Nephron progenitor cell (in vitro differentiated cells): ENCODE data around the gene CCDC90B.
"Not testable (repeated sequence)": the region's sequence is repeated elsewhere in the genome, so short reads cannot be mapped to it uniquely, and the experiment has no call there.

Experiments
- DNase-seq: peaks from one replicate; pipeline ENCODE4 v3.0.0; 2021
- H3K27ac Mint-ChIP-seq: 2 replicates; pipeline ENCODE4 v1.8.0; 2021; ENCODE audit warnings: mild to moderate bottlenecking, moderate library complexity, mixed read lengths
- H3K27me3 Mint-ChIP-seq: 2 replicates; pipeline ENCODE4 v1.8.0; 2021; ENCODE audit warnings: mild to moderate bottlenecking, low read depth, mixed read lengths; ENCODE audit not compliant: poor library complexity
- H3K36me3 Mint-ChIP-seq: 2 replicates; pipeline ENCODE4 v1.8.0; 2021; ENCODE audit warnings: low read depth, mixed read lengths
- H3K4me1 Mint-ChIP-seq: 2 replicates; pipeline ENCODE4 v1.8.0; 2021; ENCODE audit warnings: mixed read lengths
- H3K4me3 Mint-ChIP-seq: 2 replicates; pipeline ENCODE4 v1.8.0; 2021; ENCODE audit warnings: mild to moderate bottlenecking, moderate library complexity, mixed read lengths
- H3K9me3 Mint-ChIP-seq: 2 replicates; pipeline ENCODE4 v1.8.0; 2021; ENCODE audit warnings: mild to moderate bottlenecking, moderate library complexity, mixed read lengths
- TF ChIP-seq, protein P1 (sequence below): fragments of 200-600 bp; sonication (generic); IDR thresholded peaks from 2 replicates; pipeline ENCODE4 v1.5.0; 2021; ENCODE audit warnings: antibody characterized with exemption

Gene CCDC90B

GRCh38 chr11:83280256-83280655 lies 5.9 kb downstream of the CCDC90B start:
- H3K36me3 Mint-ChIP-seq, result peaks cover 38% of the 10 kb centered on the region
- no peaks in the 10 kb centered on the region for H3K9me3 Mint-ChIP-seq
- H3K27ac Mint-ChIP-seq, result no peak overlapping the region
- TF ChIP-seq, protein P1, sequence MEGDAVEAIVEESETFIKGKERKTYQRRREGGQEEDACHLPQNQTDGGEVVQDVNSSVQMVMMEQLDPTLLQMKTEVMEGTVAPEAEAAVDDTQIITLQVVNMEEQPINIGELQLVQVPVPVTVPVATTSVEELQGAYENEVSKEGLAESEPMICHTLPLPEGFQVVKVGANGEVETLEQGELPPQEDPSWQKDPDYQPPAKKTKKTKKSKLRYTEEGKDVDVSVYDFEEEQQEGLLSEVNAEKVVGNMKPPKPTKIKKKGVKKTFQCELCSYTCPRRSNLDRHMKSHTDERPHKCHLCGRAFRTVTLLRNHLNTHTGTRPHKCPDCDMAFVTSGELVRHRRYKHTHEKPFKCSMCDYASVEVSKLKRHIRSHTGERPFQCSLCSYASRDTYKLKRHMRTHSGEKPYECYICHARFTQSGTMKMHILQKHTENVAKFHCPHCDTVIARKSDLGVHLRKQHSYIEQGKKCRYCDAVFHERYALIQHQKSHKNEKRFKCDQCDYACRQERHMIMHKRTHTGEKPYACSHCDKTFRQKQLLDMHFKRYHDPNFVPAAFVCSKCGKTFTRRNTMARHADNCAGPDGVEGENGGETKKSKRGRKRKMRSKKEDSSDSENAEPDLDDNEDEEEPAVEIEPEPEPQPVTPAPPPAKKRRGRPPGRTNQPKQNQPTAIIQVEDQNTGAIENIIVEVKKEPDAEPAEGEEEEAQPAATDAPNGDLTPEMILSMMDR, result no peak
- H3K27me3 Mint-ChIP-seq, result no peaks in the 10 kb centered on the region
- H3K4me1 Mint-ChIP-seq, result peaks cover 33% of the 10 kb centered on the region
- H3K4me3 Mint-ChIP-seq, result no peak overlapping the region
- no peak for DNase-seq

DNA sequence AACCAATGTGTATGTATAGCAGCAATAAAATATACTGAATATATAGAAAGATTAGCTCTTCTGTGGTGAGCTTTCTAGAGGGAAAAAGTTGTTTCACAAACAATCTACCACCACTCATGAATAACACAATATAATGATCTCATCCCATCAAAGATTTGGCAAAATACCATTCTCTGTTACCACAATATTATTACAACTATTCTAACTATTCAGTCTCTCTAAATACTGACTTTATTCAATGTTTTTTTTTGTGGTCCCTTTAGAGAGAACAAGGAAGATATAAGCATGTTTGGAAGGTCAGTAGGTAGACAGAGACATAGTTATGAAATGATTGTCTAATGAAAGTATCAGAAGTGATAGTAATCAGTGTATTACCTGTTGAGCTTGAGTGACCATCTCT lies 7.8 kb downstream of the CCDC90B start:
- DNase-seq, result no peak
- H3K27me3 Mint-ChIP-seq, result no peaks in the 10 kb centered on the region
- H3K36me3 Mint-ChIP-seq, result peaks cover 50% of the 10 kb centered on the region
- H3K9me3 Mint-ChIP-seq, result no peaks in the 10 kb centered on the region
- TF ChIP-seq, protein P1, result no peak
- H3K27ac Mint-ChIP-seq, result no peak overlapping the region
- H3K4me3 Mint-ChIP-seq, result no peak overlapping the region
- H3K4me1 Mint-ChIP-seq, result peaks cover 17% of the 10 kb centered on the region

DNA sequence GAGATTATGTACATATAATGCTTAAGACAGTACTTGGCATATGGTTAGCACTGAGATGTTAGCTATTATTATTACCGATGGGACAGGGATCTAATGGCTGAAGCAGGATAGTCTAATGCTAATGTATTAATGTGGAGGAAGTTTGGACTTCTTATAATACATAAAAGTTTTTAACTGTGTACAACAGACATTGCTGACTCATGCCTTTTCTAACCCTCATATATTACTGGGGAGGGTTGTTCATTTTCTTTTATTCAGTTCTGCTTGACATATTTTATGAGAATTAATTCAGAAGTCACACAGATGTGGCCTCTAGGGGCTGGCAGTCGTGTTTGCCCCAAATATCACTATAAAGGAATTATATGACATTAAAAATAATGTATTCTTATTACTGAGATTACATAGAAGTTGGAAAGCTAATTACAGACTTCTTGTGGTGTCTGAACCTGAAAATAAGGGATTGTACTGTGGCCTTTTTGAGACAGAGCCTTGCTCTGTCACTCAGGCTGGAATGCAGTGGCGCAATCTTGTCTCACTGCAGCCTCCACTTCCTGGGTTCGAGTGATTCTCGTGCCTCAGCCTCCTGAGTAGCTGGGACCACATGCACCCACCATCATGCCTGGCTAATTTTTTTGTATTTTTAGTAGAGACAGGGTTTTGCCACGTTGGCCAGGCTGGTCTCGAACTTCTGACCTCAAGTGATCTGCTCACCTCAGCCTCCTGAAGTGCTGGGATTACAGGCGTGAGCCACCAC lies 10.1 kb downstream of the CCDC90B start:
- Mint-ChIP-seq H3K27ac (no peak overlapping the region), H3K9me3 (peaks cover 15% of the 10 kb centered on the region), H3K27me3 (no peaks in the 10 kb centered on the region), H3K4me3 (no peak overlapping the region), H3K36me3 (peaks cover 69% of the 10 kb centered on the region), H3K4me1 (peaks cover under 1% of the 10 kb centered on the region)
- TF ChIP-seq, protein P1, result no peak
- DNase-seq, result no peak

DNA sequence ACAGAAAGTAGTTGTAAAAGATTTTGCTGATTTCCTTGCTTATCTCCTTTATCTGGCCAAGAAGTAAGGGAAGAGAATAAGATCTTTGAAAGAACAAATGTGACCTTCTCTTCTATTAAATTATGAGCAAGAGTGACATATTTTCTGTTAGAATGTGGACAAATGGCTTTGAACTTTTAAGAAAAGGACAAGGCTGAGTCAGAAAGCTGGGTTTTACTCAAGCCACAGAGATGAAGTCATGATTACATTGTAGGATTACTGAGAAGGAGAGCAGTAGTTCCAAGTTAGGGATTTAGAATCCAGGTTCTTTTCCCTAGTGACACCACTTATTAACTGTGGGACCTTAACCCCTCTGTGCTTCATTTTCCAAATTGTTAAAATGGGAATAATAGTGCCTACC lies 13.5 kb downstream of the CCDC90B start:
- no peak overlapping the region for H3K4me3 Mint-ChIP-seq
- peaks cover 72% of the 10 kb centered on the region for H3K36me3 Mint-ChIP-seq
- H3K27me3 Mint-ChIP-seq, result peaks cover 5% of the 10 kb centered on the region
- TF ChIP-seq, protein P1, result no peak
- peaks cover 7% of the 10 kb centered on the region for H3K4me1 Mint-ChIP-seq
- H3K9me3 Mint-ChIP-seq, result peaks cover 28% of the 10 kb centered on the region
- no peak overlapping the region for H3K27ac Mint-ChIP-seq
- no peak for DNase-seq

GRCh38 chr11:83271734-83272133 lies 14.4 kb downstream of the CCDC90B start:
- H3K4me1 Mint-ChIP-seq, H3K27ac Mint-ChIP-seq, H3K27me3 Mint-ChIP-seq, H3K4me3 Mint-ChIP-seq, DNase-seq: not testable (repeated sequence)
- Mint-ChIP-seq H3K9me3 (peaks cover 28% of the 10 kb centered on the region), H3K36me3 (peaks cover 77% of the 10 kb centered on the region)

DNA sequence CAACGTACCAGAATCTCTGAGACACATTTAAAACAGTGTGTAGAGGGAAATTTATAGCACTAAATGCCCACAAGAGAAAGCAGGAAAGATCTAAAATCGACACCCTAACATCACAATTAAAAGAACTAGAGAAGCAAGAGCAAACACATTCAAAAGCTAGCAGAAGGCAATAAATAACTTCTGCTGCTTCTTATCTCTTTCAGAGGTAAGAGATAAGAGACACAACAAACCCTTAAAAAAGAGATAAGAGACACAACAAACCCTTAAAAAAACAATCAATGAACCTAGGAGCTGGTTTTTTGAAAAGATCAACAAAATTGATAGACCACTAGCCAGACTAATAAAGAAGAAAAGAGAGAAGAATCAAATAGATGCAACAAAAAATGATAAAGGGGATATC lies 17.1 kb downstream of the CCDC90B start:
- not testable (repeated sequence) for H3K4me3 Mint-ChIP-seq, H3K27me3 Mint-ChIP-seq, DNase-seq, H3K4me1 Mint-ChIP-seq, H3K27ac Mint-ChIP-seq
- Mint-ChIP-seq H3K9me3 (peaks cover 28% of the 10 kb centered on the region), H3K36me3 (peaks cover 92% of the 10 kb centered on the region)

GRCh38 chr11:83265331-83265730 lies 20.8 kb downstream of the CCDC90B start:
- Mint-ChIP-seq H3K36me3 (peaks cover 77% of the 10 kb centered on the region), H3K9me3 (peaks cover 6% of the 10 kb centered on the region), H3K27ac (no peak overlapping the region), H3K4me1 (peaks cover 7% of the 10 kb centered on the region), H3K4me3 (no peak overlapping the region), H3K27me3 (peaks cover 5% of the 10 kb centered on the region)
- no peak for DNase-seq
- TF ChIP-seq, protein P1, result no peak
